Inflammatory macrophage treated with lipopolysaccharide for 4 hours (primary cell): ENCODE measurements around the gene NLGN1.

Experiments
- DNase-seq: peaks from one replicate; pipeline ENCODE4 v3.0.0-alpha.2; 2020

Gene NLGN1

DNA sequence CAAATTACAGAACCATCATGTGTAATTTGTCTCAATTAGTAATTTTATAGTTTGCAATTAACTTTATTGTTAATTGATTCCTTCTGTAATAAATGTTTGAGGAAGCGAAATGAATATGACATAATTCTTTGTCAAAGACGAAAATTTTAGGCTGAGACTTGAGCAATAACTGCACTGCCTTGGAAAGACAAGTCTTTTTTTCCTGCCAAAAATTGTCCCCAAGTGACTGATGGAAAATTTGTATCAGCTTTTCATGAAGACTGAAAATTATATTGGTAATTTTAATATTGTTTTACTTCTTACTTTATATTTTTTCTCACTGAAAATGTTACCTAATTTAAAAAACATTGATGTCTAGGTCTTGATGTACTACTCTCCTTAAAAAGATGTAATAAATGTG, 622.6 kb downstream of the NLGN1 start:
- DNase-seq: no peak

DNA sequence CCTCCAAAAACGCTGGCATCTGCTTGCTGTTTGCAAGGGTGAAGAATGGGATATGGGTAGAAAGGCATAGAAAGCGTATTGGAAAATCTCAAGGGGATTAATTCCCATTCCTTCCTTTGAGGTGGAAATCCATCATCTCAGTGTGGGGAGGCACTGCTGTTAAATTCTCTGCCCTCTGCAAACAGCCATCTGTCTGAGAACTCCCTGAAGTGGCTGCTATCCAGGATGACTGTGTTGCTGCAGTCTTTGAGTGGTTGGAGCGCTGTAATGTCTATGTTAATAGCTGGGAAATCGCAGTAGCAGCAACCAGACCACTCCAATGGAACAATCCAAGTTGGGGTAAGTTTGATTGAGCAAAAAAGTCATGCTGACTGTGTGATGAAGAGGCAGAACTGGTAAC, 625.9 kb downstream of the NLGN1 start:
- no peak for DNase-seq

DNA sequence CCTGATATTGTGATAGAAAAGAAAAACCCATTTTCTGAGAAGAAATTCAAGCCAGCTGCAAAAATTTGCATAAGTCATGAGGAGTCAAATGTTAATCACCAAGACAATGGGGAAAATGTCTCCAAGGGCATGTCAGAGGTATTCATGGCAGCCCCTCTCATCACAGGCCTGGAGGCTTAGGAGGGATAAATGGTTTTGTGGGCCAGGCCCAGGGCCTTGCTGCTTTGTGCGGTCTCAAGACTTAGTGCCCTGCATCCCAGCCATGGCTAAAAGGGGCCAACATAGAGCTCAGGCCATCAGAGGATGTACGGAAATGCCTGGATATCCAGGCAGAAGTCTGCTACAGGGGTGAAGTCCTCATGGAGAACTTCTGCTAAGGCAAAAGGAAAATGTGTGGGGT, 631.1 kb downstream of the NLGN1 start:
- DNase-seq: no peak

DNA sequence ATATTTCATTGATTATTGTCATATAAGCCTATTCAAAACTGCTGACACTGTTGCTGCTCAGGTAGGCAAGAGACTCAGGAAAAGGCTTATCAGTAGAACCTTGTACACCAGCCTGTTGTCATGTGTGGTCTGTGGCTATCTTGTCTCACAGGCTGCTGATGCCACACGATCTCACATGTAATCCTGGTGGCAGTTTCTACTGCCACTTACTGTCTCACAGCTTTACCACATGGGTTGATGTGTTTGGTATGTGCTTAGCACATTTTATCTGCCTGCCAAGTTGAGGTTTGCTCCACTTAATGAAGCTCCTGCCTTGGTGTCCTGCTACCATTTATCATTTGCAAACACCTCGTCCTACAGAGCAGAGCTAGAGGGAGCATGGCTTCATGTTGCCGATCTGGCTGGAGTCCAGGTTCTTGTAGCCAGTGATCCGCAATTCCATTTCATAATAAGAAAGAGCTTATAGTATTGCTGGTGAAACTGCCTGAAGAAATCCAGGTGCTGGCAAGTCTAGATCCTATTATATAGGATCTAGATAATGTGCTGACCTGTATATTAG, 637.9 kb downstream of the NLGN1 start:
- DNase-seq: no peak

DNA sequence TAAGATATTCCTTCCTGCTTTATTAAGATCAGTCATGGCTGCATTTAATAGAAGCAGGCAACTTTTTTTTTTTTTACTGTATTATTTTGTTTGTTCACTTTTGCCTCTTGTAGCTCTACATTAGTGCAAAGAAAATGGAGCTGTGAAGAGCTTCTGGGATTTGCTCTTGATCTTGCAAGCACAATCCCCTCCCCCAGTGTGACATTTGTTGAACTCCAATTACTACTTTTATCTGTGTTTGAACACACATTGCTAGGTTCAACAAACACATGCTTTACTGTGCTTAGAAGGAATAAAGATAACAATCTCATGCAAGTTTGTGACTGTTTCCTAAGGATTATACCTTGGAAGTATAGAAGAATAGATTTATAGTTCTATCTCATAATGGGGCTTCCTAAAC, 648.8 kb downstream of the NLGN1 start:
- no peak for DNase-seq

DNA sequence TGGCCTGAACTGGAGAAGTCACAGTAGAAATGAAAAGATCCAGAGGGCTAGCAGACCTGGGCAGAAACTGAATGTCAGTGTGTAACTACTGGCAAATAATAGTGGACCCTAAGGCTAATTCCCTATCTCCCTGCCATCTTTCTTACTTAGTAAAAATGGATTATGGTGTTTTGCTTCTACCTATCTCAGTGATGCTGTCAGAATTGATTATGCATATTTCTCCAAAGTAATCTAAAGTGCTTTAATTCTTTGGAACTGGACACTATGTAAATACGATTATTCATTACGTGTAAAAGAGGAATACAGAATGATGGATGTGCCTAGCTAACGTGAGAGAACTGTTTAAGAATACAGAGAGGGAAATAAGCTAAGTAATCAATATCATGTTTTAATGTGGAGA, 651.9 kb downstream of the NLGN1 start:
- no peak for DNase-seq

DNA sequence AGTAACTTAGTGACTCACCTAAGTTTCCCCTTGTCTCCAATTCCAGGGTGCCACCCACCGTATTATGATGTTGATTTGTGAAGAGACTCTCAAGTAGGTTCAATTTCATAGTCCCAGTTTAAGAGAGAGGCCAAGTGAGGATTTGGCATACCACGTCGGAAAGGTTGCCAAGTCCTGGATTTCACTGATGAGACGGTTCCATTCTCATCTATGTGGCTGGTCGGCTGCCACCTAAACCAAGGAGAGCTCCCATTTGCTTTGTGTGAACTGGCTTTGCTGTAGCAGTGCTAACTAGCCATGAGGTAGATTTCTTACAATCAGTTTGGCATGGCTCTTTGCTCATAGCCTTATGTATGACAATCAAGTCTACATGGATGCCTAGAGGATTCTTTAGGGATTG, 653.6 kb downstream of the NLGN1 start:
- DNase-seq: no peak

DNA sequence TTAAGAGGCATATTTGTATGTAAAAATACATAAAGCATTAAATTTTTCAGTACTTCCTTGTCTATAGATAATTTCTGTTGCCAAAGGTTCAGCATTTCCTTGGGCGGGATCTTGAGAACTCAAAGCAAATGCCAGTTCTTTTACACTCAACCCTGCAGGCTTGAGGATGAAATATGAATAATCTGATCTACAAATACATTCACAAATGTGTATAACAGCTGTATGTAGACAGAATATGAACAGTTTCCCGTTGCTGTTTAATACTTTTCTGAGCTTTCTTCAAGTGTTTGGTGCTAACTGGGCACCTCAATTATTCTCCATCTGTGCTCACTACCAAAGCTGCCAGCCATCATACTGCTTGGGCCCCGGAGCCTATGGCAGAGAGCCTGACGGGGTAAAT, 661.3 kb downstream of the NLGN1 start:
- DNase-seq: no peak

DNA sequence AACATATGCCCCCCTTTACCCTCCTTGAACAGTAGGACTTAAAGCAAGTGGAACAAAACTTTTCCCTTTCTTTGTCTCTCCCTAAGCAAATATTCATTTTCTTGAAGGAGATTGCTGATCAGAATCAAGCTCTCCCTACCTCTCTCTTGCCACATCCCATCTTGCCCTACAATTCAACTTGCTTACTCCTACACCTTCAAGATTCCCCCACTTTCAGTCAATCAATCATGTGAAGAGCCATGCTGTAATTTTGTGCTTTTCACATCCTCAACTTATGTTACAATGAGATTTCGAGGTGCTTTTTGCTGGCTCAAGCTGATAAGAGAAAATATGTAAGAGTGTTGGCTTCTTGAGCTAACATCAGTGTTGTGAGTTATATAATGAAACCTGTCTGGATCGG, 662.9 kb downstream of the NLGN1 start:
- no peak for DNase-seq

DNA sequence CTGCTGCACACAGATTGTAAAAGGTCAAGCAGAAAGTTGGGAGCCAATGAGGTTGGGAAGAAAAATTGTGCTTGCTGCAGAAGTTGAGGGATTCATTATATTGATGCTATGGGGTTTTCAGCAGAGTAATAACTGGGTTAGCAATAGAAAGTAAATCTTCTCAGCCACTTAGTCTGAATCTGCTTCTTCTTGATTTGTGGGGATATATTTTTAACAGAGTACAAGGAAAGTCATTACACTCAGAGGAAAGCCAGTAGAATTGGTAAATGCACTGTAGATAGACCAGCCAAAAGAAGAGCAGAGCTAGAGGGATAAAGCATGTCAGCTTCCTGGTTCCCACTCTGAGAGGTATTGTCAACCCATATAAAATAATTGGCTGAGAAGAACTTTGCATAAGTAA, 663.6 kb downstream of the NLGN1 start:
- no peak for DNase-seq

DNA sequence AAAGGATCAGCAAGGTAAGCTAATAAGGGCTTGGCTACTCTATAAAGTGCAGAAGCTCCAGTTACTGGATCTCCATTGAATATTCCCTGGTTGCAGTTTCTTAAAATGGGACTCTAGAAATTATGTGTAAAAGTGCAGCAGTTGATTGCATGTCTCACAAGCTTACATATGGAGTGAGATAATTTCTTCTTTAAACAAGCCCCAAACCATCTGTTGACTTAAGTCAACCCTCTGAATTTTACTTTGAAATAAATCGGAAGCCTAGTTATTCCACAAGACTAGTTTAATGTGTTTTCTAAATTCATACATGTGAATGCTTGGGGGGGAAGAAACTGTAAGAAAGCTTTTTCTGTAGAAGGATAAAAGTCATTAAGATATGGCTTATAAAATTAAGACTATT, 664.2 kb downstream of the NLGN1 start:
- no peak for DNase-seq

DNA sequence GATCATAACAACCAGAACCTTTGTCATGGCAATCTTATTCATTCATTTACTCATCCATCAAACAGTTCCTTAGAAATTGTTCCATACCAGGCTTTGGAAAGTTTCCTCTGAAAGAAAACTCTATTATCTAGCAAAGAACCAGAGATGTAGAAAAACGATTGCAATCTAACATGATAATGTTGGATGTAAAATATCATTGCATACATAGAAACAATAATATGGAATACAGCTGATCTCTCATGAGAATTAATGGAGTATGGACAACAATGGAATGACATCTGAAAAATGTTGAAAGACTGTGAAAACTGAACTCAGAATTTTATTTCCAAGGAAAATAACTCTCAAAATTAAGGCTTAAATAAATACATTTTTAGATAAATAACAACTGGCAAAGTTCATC, 665.4 kb downstream of the NLGN1 start:
- DNase-seq: no peak

DNA sequence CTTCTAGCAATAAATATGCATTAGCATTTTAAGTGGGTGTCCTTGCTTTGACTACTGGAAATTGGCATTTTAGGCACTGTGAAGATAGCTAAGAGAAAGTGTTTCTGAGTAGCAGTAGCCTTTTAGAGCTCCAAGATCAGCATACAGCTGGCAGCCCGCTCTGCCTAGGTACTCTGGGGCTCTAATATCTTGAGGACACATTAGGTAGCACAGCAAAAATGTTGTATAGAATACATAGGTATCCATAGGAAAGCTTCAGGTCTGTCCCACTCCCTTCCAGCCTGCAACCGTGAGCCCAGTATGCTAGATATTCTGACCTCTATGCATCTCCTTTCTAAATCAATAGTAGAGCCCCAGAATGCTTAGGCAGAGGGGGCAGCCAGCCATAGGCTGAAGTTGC, 670.5 kb downstream of the NLGN1 start:
- DNase-seq: no peak

DNA sequence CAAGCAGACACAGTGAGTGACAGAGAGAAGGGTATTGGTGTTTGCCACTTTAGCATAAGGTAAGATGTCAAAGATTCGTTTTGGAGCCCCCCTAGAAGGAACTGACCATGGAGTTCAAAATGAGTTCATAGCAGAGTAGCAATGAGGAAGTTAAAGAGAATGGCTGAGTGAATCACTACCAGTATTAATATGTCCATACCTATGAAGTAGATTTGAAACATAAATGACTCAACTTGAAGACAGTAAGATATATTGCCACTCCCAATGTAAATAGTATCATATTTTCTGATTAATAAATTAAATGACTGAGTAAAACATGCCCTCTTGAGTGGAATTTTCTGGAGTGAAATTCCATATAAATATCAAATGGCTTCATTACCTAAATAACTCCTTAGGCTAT, 675.1 kb downstream of the NLGN1 start:
- DNase-seq: no peak

DNA sequence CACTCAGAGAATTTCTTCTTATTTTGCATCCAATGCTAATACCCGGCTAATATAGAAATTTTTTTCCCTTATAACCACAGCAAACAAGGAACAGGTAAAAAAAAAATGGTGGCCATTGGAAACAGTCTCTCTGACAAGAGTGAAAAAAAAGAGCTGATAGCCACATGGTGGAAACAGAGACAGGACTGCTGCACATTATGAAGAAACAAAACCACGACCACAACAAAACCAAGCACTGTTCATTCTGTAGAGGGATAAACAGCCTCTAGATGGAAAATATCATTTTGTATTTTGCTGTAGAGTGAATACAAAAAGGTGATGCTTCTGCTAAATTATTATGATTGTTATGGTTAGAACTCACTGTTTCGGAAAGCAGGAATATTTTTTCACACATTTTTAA, 686.2 kb downstream of the NLGN1 start:
- DNase-seq: no peak

DNA sequence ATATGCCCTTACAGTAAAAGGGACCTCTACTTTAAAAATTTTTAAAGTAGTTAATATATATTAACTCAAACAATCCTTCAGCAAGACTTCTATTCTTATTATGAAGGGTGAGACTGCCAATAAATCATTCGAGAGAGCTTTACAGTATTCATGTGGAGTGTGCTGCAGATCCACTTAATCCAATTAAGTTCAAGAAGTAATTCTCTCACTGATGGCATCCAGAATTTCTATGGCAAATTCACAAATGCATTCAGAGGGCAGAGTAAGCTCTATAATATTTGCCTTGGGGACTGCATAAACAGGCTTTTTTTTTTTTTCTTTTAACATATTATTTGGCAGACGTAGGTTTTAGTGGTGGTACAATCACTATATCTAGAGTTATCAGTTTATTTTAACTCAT, 692.0 kb downstream of the NLGN1 start:
- DNase-seq: no peak

DNA sequence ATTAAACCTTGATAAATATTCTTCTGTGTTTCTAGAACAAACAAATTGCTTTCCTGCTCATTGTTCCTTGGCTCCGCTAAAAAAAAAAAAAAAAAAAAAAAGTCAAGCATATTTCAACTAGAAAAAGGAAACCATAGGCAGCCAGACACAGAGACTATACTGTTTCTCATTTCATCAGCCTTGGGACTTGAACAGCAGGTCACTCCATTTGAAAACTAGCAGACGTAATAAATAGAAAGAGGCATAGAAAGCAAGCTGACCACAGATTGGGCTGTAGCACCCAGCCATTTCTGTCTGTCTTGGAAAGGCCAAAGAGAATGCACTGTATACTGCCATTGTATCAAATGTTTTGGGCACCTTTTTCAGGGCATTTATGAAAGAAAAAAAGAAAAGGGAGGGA, 697.1 kb downstream of the NLGN1 start:
- no peak for DNase-seq

DNA sequence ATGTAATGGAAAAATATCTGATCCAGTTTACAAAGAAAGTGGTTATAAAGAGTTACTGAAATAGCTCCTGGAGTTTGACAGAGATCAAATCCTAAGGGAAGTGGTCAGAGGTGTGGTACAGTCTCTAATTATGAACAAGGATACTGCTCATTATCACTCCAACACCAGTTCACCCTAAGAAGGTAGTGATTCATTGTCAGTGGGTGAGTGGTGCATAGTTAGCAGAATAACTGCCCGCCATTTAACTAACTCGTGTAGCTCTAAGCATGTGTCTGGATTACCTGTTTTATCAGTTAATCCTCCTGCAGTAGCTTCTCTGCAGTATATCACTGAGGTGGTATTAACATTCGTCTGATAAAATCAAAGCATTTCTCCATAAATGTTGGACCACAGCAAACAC, 700.1 kb downstream of the NLGN1 start:
- DNase-seq: no peak

DNA sequence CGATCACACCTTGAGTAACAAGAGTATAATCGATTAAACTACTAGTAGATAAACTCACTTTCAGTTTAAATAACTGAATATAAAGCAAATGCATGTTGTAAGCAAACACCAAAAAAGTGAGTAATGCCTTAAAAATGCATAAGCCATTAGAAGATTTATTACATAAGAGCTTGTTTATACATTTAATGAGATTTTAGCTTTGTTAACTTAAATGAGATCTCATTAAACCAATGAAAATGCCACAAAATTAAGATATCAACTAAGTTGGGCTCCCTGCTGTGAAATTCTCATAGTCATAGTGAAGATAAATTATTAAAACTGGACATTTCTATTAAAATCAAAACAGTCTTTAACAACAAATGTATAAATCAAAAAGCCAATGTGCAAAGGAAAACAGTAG, 701.2 kb downstream of the NLGN1 start:
- no peak for DNase-seq

DNA sequence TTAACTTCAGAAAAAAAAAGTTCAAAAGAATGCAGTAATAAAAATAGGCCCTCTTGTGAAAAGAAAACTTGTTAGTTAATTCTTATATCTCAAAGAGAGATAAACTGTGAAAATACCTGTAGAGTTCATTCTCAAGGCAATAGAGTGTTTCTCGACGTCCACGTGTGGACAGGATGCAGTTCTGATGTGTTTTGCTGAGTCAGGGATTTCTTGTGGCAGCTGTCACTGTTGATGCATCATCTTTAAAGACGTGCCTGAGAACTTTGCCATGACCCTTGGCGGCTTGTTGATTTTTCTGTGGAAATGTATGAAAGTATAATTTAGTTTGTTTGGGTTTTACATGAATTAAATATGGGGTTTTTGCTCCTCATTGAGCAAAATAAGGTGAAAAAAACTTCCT, 702.2 kb downstream of the NLGN1 start:
- no peak for DNase-seq

DNA sequence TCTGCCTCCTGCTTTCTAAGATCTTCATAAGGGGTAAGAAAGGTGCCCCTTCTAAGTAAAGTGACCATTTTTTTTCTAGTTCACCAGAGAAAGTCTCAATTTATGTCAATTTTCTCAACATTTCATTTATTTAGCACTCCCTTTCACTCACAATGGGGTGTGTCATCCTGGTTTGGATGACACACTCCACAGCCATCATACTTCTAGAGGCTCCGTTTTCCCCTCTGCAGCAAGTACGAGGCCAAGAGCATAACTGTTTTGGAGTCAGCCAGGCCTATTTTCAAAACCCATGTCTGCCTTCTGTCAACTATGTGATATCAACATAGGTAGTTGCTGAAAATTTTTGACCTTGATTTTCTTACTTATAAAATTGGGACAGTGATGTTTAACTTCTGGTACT, 703.2 kb downstream of the NLGN1 start:
- DNase-seq: no peak

DNA sequence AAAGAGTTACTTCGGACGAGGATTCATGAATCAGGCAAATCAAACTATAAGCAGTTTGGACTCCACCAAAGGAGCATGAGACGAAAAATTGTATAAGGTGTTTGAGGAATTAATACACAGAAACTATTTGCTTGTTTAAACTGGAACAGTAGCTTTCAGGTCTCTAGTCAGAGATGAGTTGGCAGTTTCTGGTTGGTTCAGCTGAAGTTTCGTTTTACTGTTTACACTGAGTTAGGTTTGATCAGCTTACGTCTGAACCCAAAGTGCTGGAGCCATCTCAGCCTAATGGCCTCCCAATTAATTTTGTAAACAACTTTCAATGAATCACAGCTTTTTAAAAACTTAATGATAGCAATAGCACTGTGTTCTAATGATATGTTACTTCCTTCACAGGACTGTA, 703.7 kb downstream of the NLGN1 start:
- DNase-seq: no peak

DNA sequence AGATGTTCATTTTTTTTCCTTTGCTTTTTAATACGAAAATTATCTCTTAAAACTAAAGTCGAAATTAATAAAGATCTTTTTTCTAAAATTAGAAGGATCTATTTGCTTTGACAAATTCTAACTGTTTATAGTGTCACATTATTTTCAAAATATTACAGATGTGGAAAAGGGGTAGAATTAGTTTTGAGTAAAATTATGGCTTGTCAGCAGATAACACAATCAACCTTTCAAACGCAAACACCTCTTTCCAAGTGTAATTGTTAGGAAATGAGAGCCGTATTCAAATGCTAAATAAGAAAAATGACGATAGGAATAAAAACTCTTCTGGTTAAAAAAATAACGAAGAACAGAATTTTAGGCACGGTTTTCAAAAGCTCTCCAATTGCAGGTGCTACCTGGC, 704.7 kb downstream of the NLGN1 start:
- no peak for DNase-seq

DNA sequence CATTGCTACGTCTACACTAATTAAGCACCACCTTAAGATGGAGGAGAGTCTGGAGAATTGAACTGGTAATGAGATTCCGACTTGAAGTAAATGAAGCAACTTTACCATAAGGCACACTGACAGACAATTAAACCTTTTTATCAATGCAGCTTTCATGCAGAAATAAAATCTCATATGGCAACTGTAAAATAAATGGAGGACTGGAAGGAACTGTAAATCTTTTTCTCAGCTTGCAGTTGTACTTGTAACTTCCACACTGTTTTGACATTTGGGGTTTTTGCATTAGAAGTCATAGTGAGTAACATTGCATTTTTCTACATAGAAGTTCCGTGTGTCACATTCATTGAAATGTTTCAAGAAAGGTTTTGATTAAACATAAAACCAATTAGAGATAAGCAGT, 705.3 kb downstream of the NLGN1 start:
- DNase-seq: no peak

DNA sequence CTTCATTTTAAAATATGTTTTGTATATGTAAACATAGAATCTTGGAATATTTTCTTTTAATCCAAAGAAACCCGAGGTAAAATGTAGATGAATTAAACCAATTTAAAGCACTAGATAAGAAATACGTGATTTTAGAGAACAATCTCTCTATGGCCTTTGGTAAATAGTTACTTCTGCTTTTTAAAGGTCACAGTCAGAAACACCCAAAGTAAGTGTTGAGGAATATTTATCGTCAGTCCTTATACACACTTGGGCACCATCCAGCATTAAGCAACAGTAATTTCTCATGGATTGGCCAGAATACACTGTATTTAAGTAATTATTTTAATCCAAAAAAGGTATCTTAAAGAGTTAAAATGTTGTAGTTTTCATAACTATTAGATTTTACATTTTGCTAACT, 713.2 kb downstream of the NLGN1 start:
- DNase-seq: peak; percentile 46

DNA sequence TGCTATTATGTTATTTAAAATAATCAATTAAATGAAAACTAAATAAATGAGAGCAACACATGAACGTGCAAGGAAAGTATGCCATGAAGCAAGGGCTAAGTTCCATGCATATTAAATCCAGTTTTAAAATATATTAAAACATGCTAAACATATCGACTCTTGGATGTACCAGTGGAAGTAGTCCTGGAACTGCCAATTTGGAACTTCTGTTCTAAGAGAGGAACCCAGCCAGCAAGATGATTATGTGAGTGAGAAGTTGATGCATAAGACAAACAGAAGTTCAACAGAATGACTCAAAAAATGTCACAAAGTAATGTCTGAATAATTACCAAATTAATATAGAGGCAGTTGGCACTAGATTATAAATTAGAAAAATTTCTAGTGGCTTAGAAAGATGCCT, 714.2 kb downstream of the NLGN1 start:
- DNase-seq: no peak
